Cerebellar nuclear complex (tissue), 1 donor: ENCODE results near the gene MYO16.

Source experiments
- DNase-seq, 2 experiments: peaks; one replicate each; lab custom pipeline; 2025; lab: John Stamatoyannopoulos, UW

MYO16 gene

DNA sequence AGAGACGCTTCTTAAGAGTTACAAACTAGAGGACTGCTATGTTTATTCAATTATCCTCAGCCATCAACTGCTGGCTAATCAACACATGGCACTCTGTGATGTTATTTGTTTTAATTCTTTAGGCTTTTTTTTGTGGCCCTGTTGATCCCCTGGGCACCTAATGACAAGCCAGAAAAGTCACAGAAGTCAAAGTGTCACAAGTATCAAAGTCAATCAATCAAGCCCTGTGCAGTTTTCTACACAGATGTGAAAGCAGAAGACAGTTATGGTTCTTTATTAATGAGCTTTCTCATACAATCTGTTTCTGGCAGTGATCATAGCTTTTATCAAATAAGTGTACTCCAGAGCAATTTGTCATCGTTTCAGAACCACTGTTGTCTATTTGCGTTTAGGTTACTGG lies 34.3 kb downstream of the MYO16 start:
- DNase-seq: no peak

- no peak for DNase-seq
Observed at GRCh38 chr13:108667205-108667604, 37.8 kb downstream of the MYO16 start.

GRCh38 chr13:108669381-108669780 lies 40.0 kb downstream of the MYO16 start:
- no peak for DNase-seq

- DNase-seq: no peak
Observed at GRCh38 chr13:108674346-108674745, 44.9 kb downstream of the MYO16 start.

DNA sequence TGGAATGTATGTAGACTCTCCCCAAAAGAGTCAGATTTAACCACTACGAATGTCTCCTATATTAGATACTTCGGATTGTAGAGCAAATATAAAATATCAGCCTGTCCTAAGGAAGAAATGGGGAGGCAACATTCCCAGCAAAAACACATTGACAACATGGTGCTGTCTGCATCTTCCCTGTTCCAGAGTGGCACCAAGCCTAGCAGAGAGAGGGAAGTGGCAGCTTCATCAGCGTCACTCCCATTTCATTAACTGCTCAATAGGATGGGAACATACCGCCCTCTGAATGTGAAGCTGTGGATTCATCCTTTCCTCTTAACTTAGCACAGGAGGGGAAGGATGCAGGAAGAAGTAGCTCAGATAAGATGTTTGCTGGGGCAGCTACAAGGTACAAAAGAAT lies 45.4 kb downstream of the MYO16 start:
- no peak for DNase-seq

DNA sequence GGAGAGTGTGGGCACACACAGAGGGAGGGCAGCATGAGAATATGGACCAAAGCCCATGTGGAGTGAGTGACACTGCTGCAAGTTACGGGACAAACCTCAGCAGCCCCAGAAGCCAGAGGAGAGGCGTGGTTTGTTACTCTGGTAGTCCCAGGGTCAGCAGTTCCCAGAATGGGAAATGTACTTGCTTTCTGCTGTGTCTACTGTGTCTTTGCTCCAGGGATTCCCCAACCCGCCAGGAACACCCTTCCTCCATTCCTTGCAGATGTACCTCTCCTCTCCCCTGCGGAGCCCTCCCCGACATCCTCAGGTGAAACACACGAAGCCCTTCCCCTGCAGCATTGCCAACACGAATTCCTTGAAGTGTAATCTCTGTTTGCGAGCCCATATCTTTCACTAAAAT lies 47.2 kb downstream of the MYO16 start:
- no peak for DNase-seq

GRCh38 chr13:108677806-108678205 lies 48.4 kb downstream of the MYO16 start:
- DNase-seq: no peak

DNA sequence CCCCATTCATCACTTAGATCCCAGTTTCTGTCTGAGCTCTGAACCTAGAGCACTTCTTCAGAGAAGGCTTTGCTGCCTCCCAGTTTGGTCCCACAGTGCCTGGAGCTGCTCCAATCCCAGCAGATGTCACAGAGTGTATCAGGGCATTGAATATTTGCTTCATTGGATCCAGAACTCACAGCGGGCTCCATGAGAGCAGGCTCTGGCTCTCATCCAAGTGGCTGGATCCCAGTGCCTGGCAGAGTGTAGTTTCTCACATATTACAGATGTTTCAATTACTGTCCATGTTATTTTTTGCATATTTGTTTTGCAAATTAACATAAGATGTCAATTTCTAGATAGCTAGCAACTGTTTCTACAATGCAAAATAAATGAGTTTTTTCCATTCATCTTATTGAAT lies 50.6 kb downstream of the MYO16 start:
- DNase-seq: no peak

- no peak for DNase-seq
Observed at GRCh38 chr13:108681986-108682575, 52.7 kb downstream of the MYO16 start.

GRCh38 chr13:108682714-108683113 lies 53.3 kb downstream of the MYO16 start:
- DNase-seq: no peak

DNA sequence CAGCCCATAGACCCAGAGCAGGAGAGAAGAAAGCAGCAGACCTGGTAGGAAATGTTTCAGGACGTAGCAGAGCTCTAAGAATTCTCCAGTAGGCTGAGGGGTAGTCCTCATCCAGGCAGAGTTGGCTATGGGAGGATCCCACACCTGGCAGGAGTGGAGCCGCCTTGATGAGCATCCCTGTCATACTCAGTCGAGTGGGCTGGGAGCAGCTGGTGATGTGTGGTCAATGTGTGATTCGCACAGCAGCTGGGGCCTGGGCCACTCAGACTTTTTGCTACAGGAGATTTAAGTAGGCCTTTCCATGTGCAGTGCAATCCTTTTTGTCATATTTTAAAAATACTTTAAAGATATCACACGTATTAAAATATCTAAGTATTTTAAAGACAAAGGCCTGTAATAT lies 56.6 kb downstream of the MYO16 start:
- DNase-seq: no peak

- DNase-seq: no peak
Observed at GRCh38 chr13:108690726-108691125, 61.3 kb downstream of the MYO16 start.

GRCh38 chr13:108700422-108701170 lies 71.2 kb downstream of the MYO16 start:
- DNase-seq: no peak

DNA sequence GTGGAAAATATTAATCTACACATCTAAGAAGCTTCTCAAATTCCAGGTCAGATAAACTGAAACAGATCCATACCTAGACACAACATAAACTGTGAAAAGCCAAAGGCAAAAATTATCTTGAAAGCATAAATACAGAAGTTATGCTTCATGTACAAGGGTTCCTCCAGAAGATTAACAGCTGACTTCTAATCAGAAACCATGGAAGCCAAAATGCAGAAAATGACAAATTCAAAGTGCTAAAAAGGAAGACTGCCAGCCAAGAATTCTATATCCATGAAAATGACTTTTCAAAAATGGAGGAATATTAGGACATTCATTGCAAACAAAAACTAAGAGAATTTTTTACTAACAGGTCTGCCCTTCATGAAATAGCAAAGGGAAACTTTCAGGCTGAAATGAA lies 72.8 kb downstream of the MYO16 start:
- no peak for DNase-seq

DNA sequence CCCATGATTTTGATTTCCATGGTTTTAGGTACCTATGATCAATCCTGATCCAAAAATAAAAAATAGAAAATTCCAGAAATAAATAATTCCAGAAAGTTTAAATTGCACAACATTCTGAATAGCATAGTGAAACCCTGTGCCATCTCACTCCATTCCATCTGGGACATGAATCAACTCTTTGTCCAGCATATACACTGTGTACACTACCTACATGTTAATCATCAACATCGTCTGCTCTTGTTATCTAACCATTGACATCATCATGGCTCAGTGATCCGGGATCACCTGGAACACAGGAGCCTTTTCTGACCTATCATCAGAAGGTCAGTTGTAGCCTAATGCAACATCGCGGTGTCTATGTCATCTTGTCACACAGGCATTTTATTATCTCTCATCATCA lies 75.6 kb downstream of the MYO16 start:
- DNase-seq: no peak

- DNase-seq: no peak
Observed at GRCh38 chr13:108707584-108707983, 78.2 kb downstream of the MYO16 start.

DNA sequence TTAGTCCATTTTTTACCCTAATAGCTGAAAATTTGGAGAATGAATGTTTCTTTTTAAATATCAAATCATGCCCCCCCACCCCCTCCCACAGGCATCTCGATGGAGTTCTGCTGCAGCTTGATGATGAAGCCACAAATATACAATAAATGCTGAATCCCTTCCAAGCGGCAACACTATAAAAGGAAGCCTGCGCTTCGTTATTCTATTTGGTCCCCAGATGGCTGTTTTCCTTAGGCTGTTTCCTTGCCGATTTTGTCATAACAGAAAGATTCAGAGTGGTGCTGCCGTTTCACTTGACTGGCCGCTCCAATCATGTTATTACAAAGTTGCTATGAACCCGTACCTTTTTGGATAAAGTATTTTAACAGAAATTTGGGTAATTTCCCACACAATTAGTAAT lies 79.5 kb downstream of the MYO16 start:
- no peak for DNase-seq

GRCh38 chr13:108711386-108711785 lies 82.0 kb downstream of the MYO16 start:
- DNase-seq: no peak

- no peak for DNase-seq
Observed at GRCh38 chr13:108725471-108725870, 96.1 kb downstream of the MYO16 start.

DNA sequence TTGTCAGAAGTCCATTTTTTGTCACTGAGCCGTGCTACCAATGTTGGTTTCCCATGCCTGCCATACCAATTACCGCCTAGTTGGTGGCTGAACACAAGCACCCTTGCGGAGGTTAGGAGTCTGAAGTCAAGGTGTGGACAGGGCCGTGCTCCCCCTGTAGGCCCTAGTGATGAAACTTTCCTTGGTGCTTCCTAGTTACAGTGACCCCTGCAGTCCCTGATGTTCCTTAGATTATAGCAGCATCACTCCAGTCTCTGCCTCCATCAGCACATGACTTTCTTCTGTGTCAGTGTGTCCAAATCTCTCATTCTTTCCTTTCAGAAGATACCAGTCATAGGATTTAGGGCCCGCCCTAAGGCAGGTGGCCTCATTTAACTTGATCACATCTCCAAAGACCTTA lies 99.0 kb downstream of the MYO16 start:
- no peak for DNase-seq

DNA sequence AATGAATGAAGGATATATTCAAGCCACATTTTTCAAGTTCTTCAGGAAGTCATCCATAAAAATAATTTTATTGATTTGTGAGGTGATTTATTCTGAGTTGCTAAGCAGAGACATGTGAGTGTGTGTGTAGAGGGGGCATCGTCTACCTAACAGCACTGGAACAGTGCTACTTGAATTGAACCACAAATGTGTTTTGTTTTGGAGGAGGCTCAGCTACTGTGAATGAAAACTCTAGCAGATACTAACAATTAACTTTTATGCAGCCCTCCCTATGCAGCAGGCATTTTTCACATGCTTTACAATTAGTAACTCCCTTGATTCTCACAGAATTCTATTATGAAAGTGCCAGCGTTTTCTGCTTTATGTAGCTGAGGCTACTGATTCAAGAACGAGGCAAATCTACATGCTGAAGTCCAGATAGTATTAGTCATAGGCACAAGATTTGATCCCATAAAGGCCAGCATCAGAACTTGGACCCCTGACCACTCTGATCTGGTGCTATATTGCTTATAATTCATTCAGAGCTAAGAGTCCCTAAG lies 103.7 kb downstream of the MYO16 start:
- no peak for DNase-seq

DNA sequence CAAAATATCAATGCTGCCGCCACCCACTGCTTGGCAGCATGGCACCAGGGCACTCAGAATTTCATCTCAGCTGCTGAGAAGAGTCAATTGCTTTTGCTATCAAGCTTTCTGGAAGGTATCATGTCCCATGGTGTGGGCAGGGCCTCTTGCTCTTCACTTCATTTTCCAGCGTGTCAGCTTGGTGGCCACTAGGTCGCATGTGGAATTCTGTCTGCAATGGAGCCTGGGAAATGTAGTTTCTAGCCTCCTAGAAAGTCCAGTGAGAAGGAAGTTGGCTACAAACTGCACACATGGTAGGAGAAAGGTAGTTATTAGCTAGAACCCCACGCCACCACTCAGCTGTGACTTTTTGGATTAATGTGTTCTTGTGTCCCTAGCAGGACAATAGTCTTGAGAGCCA lies 105.3 kb downstream of the MYO16 start:
- DNase-seq: no peak

DNA sequence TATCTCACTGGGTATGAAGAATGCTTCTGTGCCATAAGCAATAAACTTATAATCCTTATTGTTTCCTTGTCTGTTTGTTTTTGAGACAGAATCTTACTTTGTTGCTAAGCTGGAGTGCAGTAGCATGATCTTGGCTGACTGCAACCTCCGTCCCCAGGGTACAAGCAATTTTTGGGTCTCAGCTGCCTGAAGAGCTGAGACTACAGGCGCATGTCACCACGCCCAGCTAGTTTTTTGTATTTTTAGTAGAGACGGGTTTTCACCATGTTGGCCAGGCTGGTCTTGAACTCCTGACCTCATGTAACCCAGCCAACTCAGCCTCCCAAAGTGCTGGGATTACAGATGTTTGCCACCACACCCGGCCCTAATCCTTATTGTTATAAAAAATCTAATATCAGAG lies 112.5 kb downstream of the MYO16 start:
- DNase-seq: no peak
